NCI-H128 (cell line): ENCODE measurements around the gene CIRBP.

Experiments used
- DNase-seq: peaks from one replicate; lab custom pipeline; 2025; ENCODE audit not compliant: unreplicated experiment; lab: John Stamatoyannopoulos, UW

Gene CIRBP

GRCh38 chr19:1269065-1269477 lies at the start of gene CIRBP:
Gene CIRBP (plus strand): TSS chr19:1269332. CDS start chr19:1270934, 1,602 bp downstream.
- DNase-seq: peak; percentile 97

- no peak for DNase-seq
Observed at GRCh38 chr19:1219786-1220476, 49.2 kb upstream of the CIRBP start.

GRCh38 chr19:1220477-1220930 lies 48.6 kb upstream of the CIRBP start:
- DNase-seq: no peak

DNA sequence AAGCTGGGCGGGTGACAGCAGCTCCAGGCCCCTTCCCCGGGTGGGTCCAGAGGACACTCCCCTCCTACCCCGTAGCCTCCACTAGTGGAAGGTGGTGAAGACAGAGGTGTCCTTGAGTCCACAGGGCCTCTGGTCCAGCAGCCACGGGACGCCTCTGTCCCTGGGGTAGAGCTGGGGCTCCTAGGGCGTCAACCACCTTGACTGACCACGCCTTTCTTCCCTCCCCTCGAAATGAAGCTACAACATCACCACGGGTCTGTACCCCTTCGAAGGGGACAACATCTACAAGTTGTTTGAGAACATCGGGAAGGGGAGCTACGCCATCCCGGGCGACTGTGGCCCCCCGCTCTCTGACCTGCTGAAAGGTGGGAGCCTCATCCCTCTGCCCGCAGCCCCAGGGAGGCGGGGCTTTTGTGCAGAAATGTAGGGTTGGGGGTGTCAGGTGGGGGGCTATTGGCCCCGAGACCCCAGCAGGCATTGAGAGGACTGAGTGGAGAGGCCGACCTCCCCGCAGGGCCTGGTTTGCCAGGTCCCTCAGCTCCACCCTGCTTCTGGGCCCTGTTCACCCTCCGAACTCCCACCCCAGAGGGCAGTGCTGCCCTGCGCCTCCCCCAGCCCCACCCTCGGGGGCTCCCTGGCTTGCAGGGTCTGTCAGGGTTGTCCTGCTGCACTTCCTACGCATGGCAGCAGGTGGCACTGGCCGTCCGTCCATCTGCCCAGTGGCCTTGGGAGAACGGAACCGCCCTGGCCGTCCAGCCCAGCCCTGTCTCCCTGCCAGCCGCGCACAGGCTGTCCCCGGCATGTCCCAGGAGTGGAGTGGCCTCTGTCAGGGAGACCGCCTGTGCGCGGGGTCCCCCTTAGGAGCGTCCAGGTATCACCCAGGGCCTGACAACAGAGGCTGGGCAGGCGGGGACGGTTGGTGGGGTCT lies 47.9 kb upstream of the CIRBP start:
- no peak for DNase-seq

DNA sequence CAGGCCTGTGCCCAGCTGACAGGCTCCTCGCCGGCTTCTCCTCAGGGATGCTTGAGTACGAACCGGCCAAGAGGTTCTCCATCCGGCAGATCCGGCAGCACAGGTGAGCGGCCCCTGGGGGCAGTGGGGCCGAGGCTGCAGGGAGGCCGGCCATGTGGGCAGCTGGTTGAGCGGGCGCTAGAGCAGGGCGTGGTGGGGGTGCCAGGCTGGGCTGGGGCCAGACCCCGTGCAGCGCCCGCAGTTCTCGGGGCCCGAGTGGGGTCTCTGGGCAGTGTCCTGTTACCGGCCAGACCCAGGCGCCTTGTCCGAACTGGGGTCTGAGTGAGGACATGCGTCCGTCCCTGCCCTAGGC lies 47.3 kb upstream of the CIRBP start:
- no peak for DNase-seq

DNA sequence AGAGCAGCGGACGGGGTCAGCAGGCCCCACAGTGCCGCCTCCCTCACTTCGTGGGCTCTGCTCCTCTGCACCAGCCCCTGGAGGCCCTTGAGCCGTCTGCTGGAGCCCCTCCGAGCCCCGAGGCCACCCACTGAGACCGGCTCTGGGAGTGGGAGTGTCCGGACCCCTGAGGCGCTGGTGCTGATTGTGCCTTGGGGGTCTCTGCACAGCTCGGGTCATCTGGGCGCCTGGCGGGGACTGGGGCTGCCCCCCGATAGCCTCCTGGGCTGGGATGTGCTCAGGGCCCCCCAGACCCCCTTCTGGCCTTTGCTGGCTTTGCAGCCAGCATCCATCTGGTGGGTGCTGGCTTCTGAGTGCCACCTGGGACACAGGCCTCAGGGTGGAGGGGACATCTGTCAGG lies 46.7 kb upstream of the CIRBP start:
- DNase-seq: no peak

- DNase-seq: no peak
Observed at GRCh38 chr19:1223018-1223855, 45.9 kb upstream of the CIRBP start.

GRCh38 chr19:1224047-1224825 lies 44.9 kb upstream of the CIRBP start:
- DNase-seq: no peak

- DNase-seq: no peak
Observed at GRCh38 chr19:1224847-1225246, 44.3 kb upstream of the CIRBP start.

- DNase-seq: no peak
Observed at GRCh38 chr19:1225440-1226226, 43.5 kb upstream of the CIRBP start.

DNA sequence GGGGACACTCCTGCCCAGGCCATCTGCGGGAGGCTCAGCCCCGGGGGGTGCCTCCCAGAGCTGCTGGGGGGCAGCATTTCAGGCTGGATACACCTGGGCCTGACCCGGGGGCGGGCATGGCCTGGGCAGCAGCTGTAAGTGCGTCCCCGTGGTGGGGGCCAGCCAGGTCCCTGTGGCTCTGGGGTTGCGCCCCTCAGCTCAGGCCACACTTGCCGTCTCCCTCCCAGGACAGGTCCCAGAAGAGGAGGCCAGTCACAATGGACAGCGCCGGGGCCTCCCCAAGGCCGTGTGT lies 43.0 kb upstream of the CIRBP start:
- no peak for DNase-seq

DNA sequence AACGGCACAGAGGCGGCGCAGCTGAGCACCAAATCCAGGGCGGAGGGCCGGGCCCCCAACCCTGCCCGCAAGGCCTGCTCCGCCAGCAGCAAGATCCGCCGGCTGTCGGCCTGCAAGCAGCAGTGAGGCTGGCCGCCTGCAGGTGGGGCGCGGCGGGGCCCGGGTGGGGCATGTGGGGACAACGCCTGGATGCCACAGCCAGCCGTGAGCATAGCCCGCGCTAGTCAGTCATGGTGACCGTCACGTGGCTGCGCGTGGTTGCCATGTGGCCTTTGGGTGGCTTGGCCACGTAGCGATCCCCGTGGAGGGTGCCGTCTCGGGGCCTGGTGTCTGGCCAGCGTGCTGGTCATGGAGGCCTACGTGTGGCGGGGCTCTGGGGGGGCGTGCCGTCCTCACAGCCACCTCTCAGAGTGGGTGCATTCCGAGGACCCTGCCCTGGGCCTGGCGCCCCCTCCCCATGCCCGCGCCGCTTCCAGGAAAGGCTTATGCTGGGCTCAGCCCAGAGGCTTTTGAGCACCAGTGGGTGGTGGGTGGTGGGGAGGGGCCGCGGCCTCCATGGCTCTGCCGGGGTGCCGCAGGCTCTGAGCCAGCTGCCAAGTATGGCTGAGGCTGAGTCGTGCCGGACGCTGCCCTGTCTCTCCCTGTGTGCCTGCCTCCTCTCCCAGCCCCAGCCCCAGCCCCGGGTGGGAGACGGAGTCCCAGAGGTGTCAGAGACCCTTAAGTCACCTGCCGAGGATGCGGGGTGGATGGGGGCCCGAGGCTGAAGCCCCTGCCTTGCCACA lies 42.4 kb upstream of the CIRBP start:
- no peak for DNase-seq

GRCh38 chr19:1227304-1228054 lies 41.7 kb upstream of the CIRBP start:
- DNase-seq: no peak

DNA sequence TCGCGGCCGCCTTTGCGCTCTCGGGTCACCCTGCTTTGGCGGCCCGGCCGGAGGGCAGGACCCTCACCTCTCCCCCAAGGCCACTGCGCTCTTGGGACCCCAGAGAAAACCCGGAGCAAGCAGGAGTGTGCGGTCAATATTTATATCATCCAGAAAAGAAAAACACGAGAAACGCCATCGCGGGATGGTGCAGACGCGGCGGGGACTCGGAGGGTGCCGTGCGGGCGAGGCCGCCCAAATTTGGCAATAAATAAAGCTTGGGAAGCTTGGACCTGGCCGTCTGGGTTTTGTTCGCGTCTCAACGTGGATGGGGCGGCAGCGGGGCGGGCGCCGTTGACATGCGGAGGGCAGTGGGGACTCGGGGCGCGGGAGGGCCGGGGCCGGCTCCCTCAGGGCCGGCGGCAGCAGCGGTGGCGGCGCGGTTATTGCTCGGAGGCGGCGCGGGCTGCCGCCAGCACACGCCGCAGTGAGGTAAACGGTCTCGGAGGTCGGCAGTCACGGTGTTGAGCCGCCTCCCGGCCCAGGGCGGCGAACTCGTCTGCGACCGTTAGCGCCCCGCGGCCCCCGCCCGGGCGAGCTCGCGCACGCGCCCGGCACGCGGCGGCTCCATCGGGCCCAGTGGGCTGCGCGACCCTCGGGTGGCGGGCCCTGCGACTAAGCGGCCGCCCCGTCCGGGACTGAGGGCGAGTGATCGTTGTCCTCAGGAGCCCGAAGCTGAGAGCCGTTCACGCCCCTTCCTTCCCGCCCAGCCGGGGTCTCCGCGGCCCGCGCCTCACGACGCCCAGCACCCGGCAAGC lies 40.8 kb upstream of the CIRBP start:
- DNase-seq: no peak

- no peak for DNase-seq
Observed at GRCh38 chr19:1229056-1229923, 39.8 kb upstream of the CIRBP start.

- no peak for DNase-seq
Observed at GRCh38 chr19:1229924-1230782, 39.0 kb upstream of the CIRBP start.
